NCI-H510A treated with DMSO at 0.1 percent for 48 hours (cell line): Measurements from ENCODE around the gene SETD5.

ENCODE experiments used
- DNase-seq: peaks from one replicate; lab custom pipeline; 2025; lab: John Stamatoyannopoulos, UW

Gene SETD5

DNA sequence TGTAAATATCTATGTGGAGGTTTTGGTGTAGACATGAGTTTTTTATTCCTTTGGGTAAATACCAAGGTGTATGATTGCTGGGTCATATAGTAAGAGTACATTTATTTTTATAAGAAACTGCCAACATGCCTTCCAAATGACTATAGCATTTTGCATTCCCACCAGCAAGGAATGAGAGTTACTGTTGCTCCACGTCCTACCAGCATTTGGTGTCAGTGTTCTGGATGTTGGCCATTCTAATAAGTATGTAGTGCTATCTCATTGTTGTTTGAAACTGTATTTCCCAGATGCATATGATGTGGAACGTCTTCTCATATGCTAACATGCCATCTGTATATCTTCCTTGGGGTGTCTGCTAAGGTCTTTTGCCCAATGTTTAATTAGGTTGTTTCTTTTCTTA is 117.5 kb downstream of the SETD5 start:
- DNase-seq = no peak

DNA sequence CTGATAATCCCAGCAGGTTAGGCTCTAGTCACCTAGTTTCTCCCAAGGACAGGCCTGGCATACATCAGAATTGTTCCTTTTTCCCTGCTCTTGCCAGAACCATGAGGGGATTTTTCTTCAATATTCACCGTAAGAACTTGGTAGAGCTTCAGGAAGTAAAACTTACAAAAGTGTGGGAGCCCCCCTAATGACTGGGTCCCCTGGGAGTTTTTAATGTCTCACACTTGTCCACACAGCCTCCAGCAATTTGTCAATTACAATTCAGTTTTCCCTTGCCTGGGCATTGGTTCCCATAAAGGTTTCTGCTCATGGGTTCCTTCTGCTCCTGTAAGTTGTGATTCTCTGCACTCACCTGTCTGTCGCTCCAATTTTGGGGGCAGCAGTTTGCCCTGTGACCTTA is 127.7 kb downstream of the SETD5 start:
- DNase-seq = no peak
